OCI-LY7 (cell line): ENCODE measurements around the gene WNT2B.

Experiments used
- CTCF ChIP-seq: fragments of 200-600 bp; sonication (generic); conservative IDR thresholded peaks from 2 replicates; pipeline ENCODE4 v1.5.1; 2014; ENCODE audit warnings: mild to moderate bottlenecking, antibody characterized with exemption, low read length, moderate library complexity, mixed read lengths
- EZH2phosphoT487 ChIP-seq: fragments of 200-600 bp; sonication (generic); IDR thresholded peaks from 2 replicates; pipeline ENCODE4 v1.6.1; 2018; ENCODE audit warnings: low read depth, borderline replicate concordance, mild to moderate bottlenecking, mixed run types, antibody characterized with exemption, low read length, moderate library complexity, mixed read lengths

GRCh38 chr1:112496290-112496689 is 12.5 kb upstream of the WNT2B start:
- no peak for TF ChIP-seq CTCF
- TF ChIP-seq EZH2phosphoT487 = no peak
